HG03196 (cell line): ENCODE data around the gene KIF2C.
"Not testable (repeated sequence)": the region's sequence is repeated elsewhere in the genome, so short reads cannot be mapped to it uniquely, and the experiment has no call there.

Experiments
- ATAC-seq: cut with Tn5 transposase; IDR thresholded peaks from one replicate; pipeline ENCODE4 v1.9.1; 2021; ENCODE audit not compliant: unreplicated experiment

Gene KIF2C

DNA sequence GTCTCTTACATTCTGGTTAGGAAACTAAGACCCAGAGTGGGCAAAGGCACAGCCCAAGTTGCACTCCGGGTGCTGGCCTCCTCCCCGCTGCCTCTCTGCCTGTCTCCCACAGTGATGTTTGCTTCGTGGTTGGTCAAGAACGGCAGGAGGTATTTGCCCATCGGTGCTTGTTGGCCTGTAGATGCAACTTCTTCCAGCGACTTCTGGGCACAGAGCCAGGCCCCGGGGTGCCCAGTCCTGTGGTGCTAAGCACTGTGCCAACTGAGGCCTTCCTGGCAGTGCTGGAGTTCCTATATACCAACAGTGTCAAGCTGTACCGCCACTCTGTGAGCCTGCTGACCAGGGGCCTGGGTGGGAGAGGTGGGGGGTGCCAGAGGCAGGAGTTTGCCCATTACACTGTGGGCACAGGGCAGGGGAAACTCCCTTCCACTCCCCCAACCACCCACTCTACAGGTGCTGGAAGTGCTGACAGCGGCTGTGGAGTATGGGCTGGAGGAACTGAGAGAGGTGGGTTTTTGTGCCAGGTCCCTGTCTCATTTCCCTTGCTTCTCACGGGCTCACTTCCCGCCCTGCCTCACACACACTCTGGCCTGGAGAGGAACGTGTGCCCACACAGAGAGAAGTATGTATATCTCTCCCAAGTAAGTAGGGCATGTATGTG is 70.6 kb downstream of the KIF2C start:
- no peak for ATAC-seq

DNA sequence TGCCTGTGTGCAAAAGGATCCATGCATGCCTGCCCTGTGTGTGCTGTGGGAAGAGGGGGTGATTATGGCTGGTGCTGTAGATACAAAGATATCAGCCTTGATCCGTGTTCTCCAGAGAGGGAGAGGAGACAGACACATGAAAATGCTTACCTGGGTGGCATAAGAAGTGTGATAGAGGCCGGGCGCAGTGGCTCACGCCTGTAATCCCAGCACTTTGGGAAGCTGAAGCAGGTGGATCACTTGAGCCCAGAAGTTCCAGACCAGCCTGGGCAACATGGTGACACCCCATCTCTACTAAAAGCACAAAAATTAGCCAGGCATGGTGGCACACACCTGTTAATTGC is 71.1 kb downstream of the KIF2C start:
- ATAC-seq, result not testable (repeated sequence)

DNA sequence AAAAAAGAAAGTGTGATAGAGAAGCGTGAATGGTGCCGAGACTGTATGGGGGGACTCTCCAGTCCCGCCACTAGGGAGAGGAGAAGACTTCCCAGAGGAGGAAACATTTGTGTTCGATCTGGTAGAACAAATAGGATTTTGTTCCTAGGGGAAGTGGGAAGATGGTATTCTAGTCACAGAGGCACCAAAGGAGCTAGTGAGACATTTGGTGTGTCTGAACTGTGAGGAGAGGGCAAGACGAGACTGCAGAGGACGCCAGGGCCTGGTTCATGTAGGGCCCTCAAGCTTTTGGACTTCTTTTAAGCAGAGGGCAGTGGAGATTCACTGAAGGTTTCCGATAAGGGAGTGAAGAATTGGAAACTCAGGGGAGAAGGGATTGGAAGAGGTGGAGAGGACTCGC is 71.6 kb downstream of the KIF2C start:
- ATAC-seq, result no peak

DNA sequence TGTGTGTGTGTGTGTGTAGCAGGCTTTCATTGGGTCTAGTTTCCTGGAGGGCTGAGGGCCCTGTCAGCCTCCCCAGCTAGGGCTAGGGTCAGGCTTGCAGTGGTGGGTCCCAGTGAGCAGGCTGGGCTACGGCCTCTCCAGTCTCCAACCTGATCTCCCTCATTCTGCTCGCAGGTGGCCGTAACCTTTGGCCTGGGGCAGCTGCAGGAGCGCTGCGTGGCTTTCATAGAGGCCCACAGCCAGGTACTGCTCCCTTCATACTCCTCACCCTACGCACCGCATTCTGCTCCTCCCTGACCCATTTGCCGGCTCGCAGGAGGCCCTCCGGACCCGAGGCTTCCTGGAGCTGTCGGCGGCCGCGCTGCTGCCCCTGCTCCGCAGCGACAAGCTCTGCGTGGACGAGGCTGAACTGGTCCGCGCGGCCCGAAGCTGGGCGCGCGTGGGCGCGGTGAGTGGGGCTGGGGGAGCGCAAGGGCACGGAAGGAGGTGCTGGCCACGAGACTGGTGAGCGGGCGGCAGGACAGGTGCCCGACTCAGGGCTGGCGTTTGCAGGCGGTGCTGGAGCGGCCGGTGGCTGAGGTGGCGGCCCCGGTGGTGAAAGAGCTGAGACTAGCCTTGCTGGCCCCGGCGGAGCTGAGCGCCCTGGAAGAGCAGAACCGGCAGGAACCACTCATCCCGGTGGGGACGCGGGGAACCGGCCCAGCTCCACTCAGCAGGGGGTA is 73.3 kb downstream of the KIF2C start:
- no peak for ATAC-seq

- not testable (repeated sequence) for ATAC-seq
Measured at GRCh38 chr1:44815926-44816325, 76.3 kb downstream of the KIF2C start.

GRCh38 chr1:44817307-44817706 is 77.7 kb downstream of the KIF2C start:
- no peak for ATAC-seq
